Transverse colon (tissue), 4 donors: ENCODE measurements around the gene IQCM. TPM values are rescaled to one million over a fixed set of nuclear protein-coding genes. Genes with fewer than 3 reads are reported as not detected.

Experiments used
- DNase-seq: peaks from one replicate; pipeline ENCODE4 v3.0.0-alpha.2; 2019
- H3K27ac ChIP-seq, 4 donors: fragments of 200-600 bp; sonication (generic); 2 replicates each; pipeline ENCODE4 v1.5.1; 2016 to 2018; ENCODE audit warnings: inconsistent platforms in 4 of 4
- H3K27me3 ChIP-seq: fragments of 200-600 bp; sonication (generic); 2 replicates; pipeline ENCODE4 v1.5.1; 2017; ENCODE audit warnings: inconsistent platforms
- H3K36me3 ChIP-seq, 4 donors: fragments of 200-600 bp; sonication (generic); 2 replicates each; pipeline ENCODE4 v1.5.1; 2017 to 2019; ENCODE audit warnings: inconsistent platforms in 4 of 4
- H3K4me1 ChIP-seq, 4 donors: fragments of 200-600 bp; sonication (generic); 2 replicates each; pipeline ENCODE4 v1.5.1; 2017 to 2020; ENCODE audit warnings: inconsistent platforms in 4 of 4
- H3K4me3 ChIP-seq, 4 donors: fragments of 200-600 bp; sonication (generic); 1 replicate in 1 of 4; 2 replicates in 3 of 4; pipeline versions ENCODE4 v1.5.1 to v1.6.1; 2017 to 2019; ENCODE audit warnings: inconsistent platforms in 4 of 4
- H3K9me3 ChIP-seq, 2 donors: fragments of 200-600 bp; sonication (generic); 2 replicates each; pipeline ENCODE4 v1.5.1; 2017 to 2019; ENCODE audit warnings: inconsistent platforms in 2 of 2
- CTCF ChIP-seq, 5 experiments: fragments of 200-600 bp in 3 of 5; fragments of 450-650 bp in 2 of 5; sonication (generic) in 3 of 5; IDR thresholded peaks; 1 replicate in 2 of 5; 2 replicates in 3 of 5; pipeline ENCODE4 v1.5.1; 2016 to 2017; ENCODE audit warnings: antibody characterized with exemption in 5 of 5, inconsistent platforms in 3 of 5, mild to moderate bottlenecking in 2 of 5, moderate library complexity in 1 of 5
- EP300 ChIP-seq: sonication (generic); formaldehyde crosslinking; IDR thresholded peaks from one replicate; pipeline ENCODE4 v1.6.1; 2017; ENCODE audit warnings: antibody characterized with exemption, low read depth
- POLR2A ChIP-seq: fragments of 450-650 bp; IDR thresholded peaks from one replicate; pipeline ENCODE4 v1.6.1; 2016; ENCODE audit warnings: antibody characterized with exemption, mild to moderate bottlenecking, moderate library complexity
- POLR2AphosphoS5 ChIP-seq, 3 donors: sonication (generic); formaldehyde crosslinking; IDR thresholded peaks; one replicate each; pipeline ENCODE4 v1.6.1; 2016; ENCODE audit warnings: antibody characterized with exemption in 3 of 3
- WGBS, 2 donors: methylation state at CpG; one replicate each; pipeline ENCODE4 v1.1.5; 2018; ENCODE audit warnings: low coverage in 1 of 2; 5-methylcytosine and 5-hydroxymethylcytosine counted together
- in situ Hi-C, 4 donors: fragments of 200-750 bp; cut with MboI; loops; one replicate each; pipeline versions ENCODE4 v1.15.0 to v1.15.1; 2017; ENCODE audit warnings: low sequenced_read_pairs in 3 of 4, low pct_ligation_motif_present in 1 of 4, low pct_unique_long_range_greater_than_20kb in 1 of 4
- intact Hi-C: fragments of 100-400 bp; cut with DNase I; formaldehyde crosslinking; loops from one replicate; pipeline ENCODE4 v1.15.1; 2023; ENCODE audit warnings: low total_unique reads
- total RNA-seq, 4 donors: library from RNA; depleted of rRNA; stranded (reverse); fragments of >200 nt; gene quantifications; one replicate each; pipeline ENCODE4 v1.1.0, GENCODE V29; 2016

Gene IQCM
- total RNA-seq, 4 donors from 2014 or later = 4.0 to 8.6 (median 8.5) TPM

GRCh38 chr4:149398993-149399392 is 416.6 kb downstream of the IQCM start:
- Histone ChIP-seq H3K27ac (no peak overlapping the region), H3K36me3 (no peaks in the 10 kb centered on the region), H3K4me1 (peaks cover 0 to 2% (median 0%) of the 10 kb centered on the region in 4 donors), H3K27me3 (no peaks in the 10 kb centered on the region), H3K4me3 (no peak overlapping the region), H3K9me3 (no peaks in the 10 kb centered on the region)
- intact Hi-C loops = no loop called here
- no peak for DNase-seq
- in situ Hi-C loops = loop anchor here in 1 of 4 donors (25.0 kb wide), 1 partner anchor 488 kb away; no protein-coding TSS in a partner anchor
- WGBS, 2 donors = 65 to 77% methylated on average over 3 of the region's 3 CpGs
- TF ChIP-seq POLR2A = no peak
- TF ChIP-seq EP300 = no peak
- no peak for TF ChIP-seq CTCF (IDR thresholded peaks at IDR 0.05)
- TF ChIP-seq POLR2AphosphoS5 (IDR thresholded peaks at IDR 0.05) = no peak

- H3K4me3 ChIP-seq = no peak overlapping the region
These were observed 444.7 kb downstream of the IQCM start for GRCh38 chr4:149370785-149371420.

GRCh38 chr4:149370002-149370401 is 445.6 kb downstream of the IQCM start:
- H3K4me1 ChIP-seq = peaks cover 0 to 8% (median 0%) of the 10 kb centered on the region in 4 donors
- H3K36me3 ChIP-seq = no peaks in the 10 kb centered on the region
- H3K27me3 ChIP-seq = no peaks in the 10 kb centered on the region
- no peak for TF ChIP-seq POLR2A
- TF ChIP-seq POLR2AphosphoS5 (IDR thresholded peaks at IDR 0.05) = no peak
- no peak for TF ChIP-seq EP300
- no peak for TF ChIP-seq CTCF (IDR thresholded peaks at IDR 0.05)
- H3K9me3 ChIP-seq = no peaks in the 10 kb centered on the region
- no peak overlapping the region for H3K4me3 ChIP-seq
- 26 to 52% methylated on average over 3 of the region's 3 CpGs for WGBS, 2 donors
- in situ Hi-C loops = loop anchor here in 2 of 4 donors (5.0 to 25.0 kb wide), 2 partner anchors 517 to 522 kb away; no protein-coding TSS in a partner anchor
- no peak overlapping the region for H3K27ac ChIP-seq
- no peak for DNase-seq
- intact Hi-C loops = no loop called here

More at GRCh38 chr4:149370785-149371420, 444.7 kb downstream of the IQCM start:
- WGBS, 2 donors = 37 to 41% methylated on average over 4 of the region's 4 CpGs
- Histone ChIP-seq H3K36me3 (no peaks in the 10 kb centered on the region), H3K27ac (no peak overlapping the region), H3K9me3 (no peaks in the 10 kb centered on the region), H3K27me3 (no peaks in the 10 kb centered on the region), H3K4me1 (peaks cover 0 to 8% (median 0%) of the 10 kb centered on the region in 4 donors)
- intact Hi-C loops = no loop called here
- DNase-seq = peak; percentile 10
- in situ Hi-C loops = loop anchor here in 2 of 4 donors (5.0 to 25.0 kb wide), 2 partner anchors 516 to 521 kb away; no protein-coding TSS in a partner anchor
- TF ChIP-seq CTCF (IDR thresholded peaks at IDR 0.05) (peak in 4 of 5 experiments; percentile 12 to 35 (median 31)), POLR2AphosphoS5 (IDR thresholded peaks at IDR 0.05) (no peak)

GRCh38 chr4:149353241-149353640 is 462.4 kb downstream of the IQCM start:
- TF ChIP-seq EP300 (no peak), CTCF (IDR thresholded peaks at IDR 0.05) (no peak), POLR2A (no peak), POLR2AphosphoS5 (IDR thresholded peaks at IDR 0.05) (no peak)
- DNase-seq = no peak
- in situ Hi-C loops (loop anchor here in 1 of 4 donors (25.0 kb wide), 1 partner anchor 534 kb away; no protein-coding TSS in a partner anchor), intact Hi-C loops (no loop called here)
- 71 to 74% methylated on average over 3 of the region's 3 CpGs for WGBS, 2 donors
- Histone ChIP-seq H3K27me3 (no peaks in the 10 kb centered on the region), H3K9me3 (peaks cover 0 to 11% of the 10 kb centered on the region in 2 donors), H3K4me1 (no peaks in the 10 kb centered on the region), H3K27ac (no peak overlapping the region), H3K36me3 (no peaks in the 10 kb centered on the region), H3K4me3 (no peak overlapping the region)
